HepG2 (cell line): ENCODE results near the gene DNAJC12. TPM values are rescaled to one million over a fixed set of nuclear protein-coding genes. Genes with fewer than 3 reads are reported as not detected.
A peak's percentile ranks its signal among the peaks of the same experiment; 100 is the strongest.

ENCODE experiments used
- CAMTA2 ChIP-seq: sonication (generic); formaldehyde crosslinking; IDR thresholded peaks from 2 replicates; pipeline ENCODE4 v1.4.0; 2020; ENCODE audit warnings: mild to moderate bottlenecking, missing genetic modification reagents, borderline replicate concordance
- HNF4A ChIP-seq: sonication (generic); formaldehyde crosslinking; IDR thresholded peaks from 2 replicates; pipeline ENCODE4 v1.4.0; 2020; ENCODE audit warnings: missing genetic modification reagents
- HNRNPLL ChIP-seq: fragments of 200-400 bp; formaldehyde crosslinking; IDR thresholded peaks from 2 replicates; pipeline ENCODE4 v1.6.1; 2017; ENCODE audit warnings: mild to moderate bottlenecking, low read depth, low read length; ENCODE audit not compliant: poor library complexity, severe bottlenecking
- JUN ChIP-seq: sonication (generic); formaldehyde crosslinking; IDR thresholded peaks from 2 replicates; pipeline ENCODE4 v1.4.0; 2020; ENCODE audit warnings: mild to moderate bottlenecking, missing genetic modification reagents
- KMT2B ChIP-seq: IDR thresholded peaks from 2 replicates; pipeline ENCODE4 v1.6.1; 2016; ENCODE audit warnings: missing genetic modification reagents, missing compliant biosample characterization
- MED13 ChIP-seq: sonication (generic); formaldehyde crosslinking; IDR thresholded peaks from 2 replicates; pipeline ENCODE4 v1.5.0; 2020; ENCODE audit warnings: missing genetic modification reagents
- MLLT10 ChIP-seq: sonication (generic); formaldehyde crosslinking; IDR thresholded peaks from 2 replicates; pipeline ENCODE4 v1.4.0; 2020; ENCODE audit warnings: missing genetic modification reagents
- NAIF1 ChIP-seq: sonication (generic); formaldehyde crosslinking; IDR thresholded peaks from 2 replicates; pipeline ENCODE4 v1.5.0; 2020; ENCODE audit warnings: mild to moderate bottlenecking, missing genetic modification reagents, borderline replicate concordance
- NBN ChIP-seq: fragments of 450-650 bp; conservative IDR thresholded peaks from 2 replicates; pipeline ENCODE4 v1.6.1; 2017
- NR2F1 ChIP-seq, 2 experiments: fragments of 450-650 bp in 1 of 2; formaldehyde crosslinking in 1 of 2; IDR thresholded peaks; 2 replicates each; pipeline versions ENCODE4 v1.5.0 to v1.6.1; 2016 to 2020; ENCODE audit warnings: mild to moderate bottlenecking in 1 of 2, missing compliant biosample characterization in 1 of 2, missing genetic modification reagents in 1 of 2, moderate library complexity in 1 of 2
- RXRB ChIP-seq: IDR thresholded peaks from 2 replicates; pipeline ENCODE4 v1.6.1; 2016; ENCODE audit warnings: borderline replicate concordance, missing genetic modification reagents, missing compliant biosample characterization
- SALL2 ChIP-seq: sonication (generic); formaldehyde crosslinking; IDR thresholded peaks from 2 replicates; pipeline ENCODE4 v1.8.1; 2023; ENCODE audit warnings: mild to moderate bottlenecking, missing genetic modification reagents, inconsistent platforms
- SRSF4 ChIP-seq: fragments of 200-400 bp; formaldehyde crosslinking; IDR thresholded peaks from one replicate; pipeline ENCODE4 v1.6.1; 2018; ENCODE audit warnings: mild to moderate bottlenecking, low read depth, low read length, moderate library complexity; ENCODE audit not compliant: poor library complexity, severe bottlenecking
- TARDBP ChIP-seq: sonication (generic); formaldehyde crosslinking; IDR thresholded peaks from 2 replicates; pipeline ENCODE4 v1.8.0; 2022; ENCODE audit warnings: mild to moderate bottlenecking, missing genetic modification reagents
- ZFP90 ChIP-seq: sonication (generic); formaldehyde crosslinking; IDR thresholded peaks from 2 replicates; pipeline ENCODE4 v1.8.0; 2022; ENCODE audit warnings: missing genetic modification reagents, mild to moderate bottlenecking, inconsistent platforms, borderline replicate concordance
- ZMYM4 ChIP-seq: sonication (generic); formaldehyde crosslinking; IDR thresholded peaks from 2 replicates; pipeline ENCODE4 v1.8.1; 2023; ENCODE audit warnings: mild to moderate bottlenecking, missing genetic modification reagents
- ZNF33B ChIP-seq: sonication (generic); formaldehyde crosslinking; IDR thresholded peaks from 2 replicates; pipeline ENCODE4 v1.5.1; 2020; ENCODE audit warnings: mild to moderate bottlenecking, missing genetic modification reagents
- ZNF501 ChIP-seq: sonication (generic); formaldehyde crosslinking; IDR thresholded peaks from 2 replicates; pipeline ENCODE4 v1.5.1; 2020; ENCODE audit warnings: mild to moderate bottlenecking, moderate library complexity, missing genetic modification reagents
- polyA plus RNA-seq, 8 experiments: library from polyadenylated mRNA; depleted of rRNA in 3 of 8; stranded (reverse) in 7 of 8; unstranded in 1 of 8; fragments of >200 nt; fragmentation: Illumina TruSeq in 4 of 8; extraction: Trizol in 4 of 8; gene quantifications; 2 replicates each; pipeline versions ENCODE4 v1.2.1 to v1.2.3, GENCODE V29; 2011 to 2016; ENCODE audit warnings: low read depth in 4 of 8, missing spikeins in 1 of 8, mixed read lengths in 1 of 8; ENCODE audit not compliant: insufficient read depth in 1 of 8
- total RNA-seq, 5 experiments: library from RNA; depleted of rRNA; stranded (reverse); fragments of >200 nt; fragmentation: Illumina TruSeq; extraction: Trizol; gene quantifications; 2 replicates each; pipeline ENCODE4 v1.2.3, GENCODE V29; 2016; ENCODE audit warnings: low read depth in 1 of 5
- TF ChIP-seq, protein P1 (sequence below): sonication (generic); formaldehyde crosslinking; conservative IDR thresholded peaks from 2 replicates; pipeline ENCODE4 v1.8.0; 2022; ENCODE audit warnings: mild to moderate bottlenecking, moderate library complexity, missing genetic modification reagents
- TF ChIP-seq, protein P2 (sequence below), 2 experiments: IDR thresholded peaks; 2 replicates each; pipeline ENCODE4 v1.6.1; 2011 to 2012; ENCODE audit warnings: low read length in 2 of 2, borderline replicate concordance in 1 of 2, low read depth in 1 of 2, mild to moderate bottlenecking in 1 of 2, moderate library complexity in 1 of 2
- TF ChIP-seq, protein P3 (sequence below): sonication (generic); formaldehyde crosslinking; IDR thresholded peaks from 2 replicates; pipeline ENCODE4 v1.8.0; 2023; ENCODE audit warnings: mild to moderate bottlenecking, missing genetic modification reagents
- TF ChIP-seq, protein P4 (sequence below): sonication (generic); formaldehyde crosslinking; IDR thresholded peaks from 2 replicates; pipeline ENCODE4 v1.5.1; 2020; ENCODE audit warnings: mild to moderate bottlenecking, moderate library complexity, missing genetic modification reagents

DNAJC12 gene
- total and polyA plus RNA-seq, 2 of the 13 experiments (the other 11 are each of a cell fraction or from before 2014, with no cell fraction given), result 11.6 to 43.9 TPM

DNA sequence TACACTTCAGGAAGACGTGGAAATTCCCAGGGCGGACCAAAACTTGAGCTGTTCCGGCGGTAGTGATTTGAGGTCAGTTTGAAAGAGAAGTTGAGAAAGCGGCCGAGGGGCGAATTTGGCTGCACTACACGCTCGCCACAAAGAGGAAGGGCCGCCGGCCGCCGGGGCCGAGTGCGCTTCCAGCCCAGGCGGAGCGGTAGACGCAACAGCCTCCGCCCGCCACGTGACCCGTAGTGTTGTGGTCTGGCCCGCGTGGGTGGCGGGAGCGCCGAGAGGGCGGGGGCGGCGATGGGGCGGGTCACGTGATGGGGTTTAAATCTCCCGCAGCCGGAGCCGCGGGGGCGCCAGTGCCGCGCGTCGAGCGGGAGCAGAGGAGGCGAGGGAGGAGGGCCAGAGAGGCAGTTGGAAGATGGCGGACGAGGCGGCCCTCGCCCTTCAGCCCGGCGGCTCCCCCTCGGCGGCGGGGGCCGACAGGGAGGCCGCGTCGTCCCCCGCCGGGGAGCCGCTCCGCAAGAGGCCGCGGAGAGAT, 46.4 kb upstream of the DNAJC12 start, which contains the start of gene SIRT1 (continued):
- TF ChIP-seq, protein P1, sequence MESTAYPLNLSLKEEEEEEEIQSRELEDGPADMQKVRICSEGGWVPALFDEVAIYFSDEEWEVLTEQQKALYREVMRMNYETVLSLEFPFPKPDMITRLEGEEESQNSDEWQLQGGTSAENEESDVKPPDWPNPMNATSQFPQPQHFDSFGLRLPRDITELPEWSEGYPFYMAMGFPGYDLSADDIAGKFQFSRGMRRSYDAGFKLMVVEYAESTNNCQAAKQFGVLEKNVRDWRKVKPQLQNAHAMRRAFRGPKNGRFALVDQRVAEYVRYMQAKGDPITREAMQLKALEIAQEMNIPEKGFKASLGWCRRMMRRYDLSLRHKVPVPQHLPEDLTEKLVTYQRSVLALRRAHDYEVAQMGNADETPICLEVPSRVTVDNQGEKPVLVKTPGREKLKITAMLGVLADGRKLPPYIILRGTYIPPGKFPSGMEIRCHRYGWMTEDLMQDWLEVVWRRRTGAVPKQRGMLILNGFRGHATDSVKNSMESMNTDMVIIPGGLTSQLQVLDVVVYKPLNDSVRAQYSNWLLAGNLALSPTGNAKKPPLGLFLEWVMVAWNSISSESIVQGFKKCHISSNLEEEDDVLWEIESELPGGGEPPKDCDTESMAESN (CRISPR knock-in tag), result peak; percentile 87
- TF ChIP-seq RXRB, result peak; percentile 70
- no peak for TF ChIP-seq ZFP90
- TF ChIP-seq, protein P2, sequence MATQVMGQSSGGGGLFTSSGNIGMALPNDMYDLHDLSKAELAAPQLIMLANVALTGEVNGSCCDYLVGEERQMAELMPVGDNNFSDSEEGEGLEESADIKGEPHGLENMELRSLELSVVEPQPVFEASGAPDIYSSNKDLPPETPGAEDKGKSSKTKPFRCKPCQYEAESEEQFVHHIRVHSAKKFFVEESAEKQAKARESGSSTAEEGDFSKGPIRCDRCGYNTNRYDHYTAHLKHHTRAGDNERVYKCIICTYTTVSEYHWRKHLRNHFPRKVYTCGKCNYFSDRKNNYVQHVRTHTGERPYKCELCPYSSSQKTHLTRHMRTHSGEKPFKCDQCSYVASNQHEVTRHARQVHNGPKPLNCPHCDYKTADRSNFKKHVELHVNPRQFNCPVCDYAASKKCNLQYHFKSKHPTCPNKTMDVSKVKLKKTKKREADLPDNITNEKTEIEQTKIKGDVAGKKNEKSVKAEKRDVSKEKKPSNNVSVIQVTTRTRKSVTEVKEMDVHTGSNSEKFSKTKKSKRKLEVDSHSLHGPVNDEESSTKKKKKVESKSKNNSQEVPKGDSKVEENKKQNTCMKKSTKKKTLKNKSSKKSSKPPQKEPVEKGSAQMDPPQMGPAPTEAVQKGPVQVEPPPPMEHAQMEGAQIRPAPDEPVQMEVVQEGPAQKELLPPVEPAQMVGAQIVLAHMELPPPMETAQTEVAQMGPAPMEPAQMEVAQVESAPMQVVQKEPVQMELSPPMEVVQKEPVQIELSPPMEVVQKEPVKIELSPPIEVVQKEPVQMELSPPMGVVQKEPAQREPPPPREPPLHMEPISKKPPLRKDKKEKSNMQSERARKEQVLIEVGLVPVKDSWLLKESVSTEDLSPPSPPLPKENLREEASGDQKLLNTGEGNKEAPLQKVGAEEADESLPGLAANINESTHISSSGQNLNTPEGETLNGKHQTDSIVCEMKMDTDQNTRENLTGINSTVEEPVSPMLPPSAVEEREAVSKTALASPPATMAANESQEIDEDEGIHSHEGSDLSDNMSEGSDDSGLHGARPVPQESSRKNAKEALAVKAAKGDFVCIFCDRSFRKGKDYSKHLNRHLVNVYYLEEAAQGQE (IDR thresholded peaks at IDR 0.05; ENCODE audit: borderline replicate concordance in 1 of 2, low read depth in 1 of 2, low read length in 2 of 2), result peak in 1 of 2 experiments; percentile 64; a peak in 1 of 4 replicates
- TF ChIP-seq MED13 (CRISPR knock-in tag), result peak; percentile 66; the same call in 1 of the 2 replicates
- TF ChIP-seq ZNF501 (CRISPR knock-in tag), result peak; percentile 76; the same call in 1 of the 2 replicates
- TF ChIP-seq NR2F1 (CRISPR knock-in tag; IDR thresholded peaks at IDR 0.05), result peak in 1 of 2 experiments; percentile 53; a peak in 1 of 4 replicates
- TF ChIP-seq ZNF33B (CRISPR knock-in tag), result peak; percentile 51
- TF ChIP-seq TARDBP (CRISPR knock-in tag), result peak; percentile 88
- TF ChIP-seq CAMTA2, result peak; percentile 68; the same call in 1 of the 2 replicates
- TF ChIP-seq NAIF1 (CRISPR knock-in tag), result peak; percentile 85; the same call in 1 of the 2 replicates
- no peak for TF ChIP-seq SRSF4
- no peak for TF ChIP-seq JUN (CRISPR knock-in tag)
- TF ChIP-seq NBN, result no peak
- peak; percentile 77 for TF ChIP-seq KMT2B (CRISPR knock-in tag)
- 0 out of 2 replicates have a peak, but pooled peaks have one; percentile 46 for TF ChIP-seq SALL2
- TF ChIP-seq HNRNPLL, result peak; percentile 86
- TF ChIP-seq, protein P3, sequence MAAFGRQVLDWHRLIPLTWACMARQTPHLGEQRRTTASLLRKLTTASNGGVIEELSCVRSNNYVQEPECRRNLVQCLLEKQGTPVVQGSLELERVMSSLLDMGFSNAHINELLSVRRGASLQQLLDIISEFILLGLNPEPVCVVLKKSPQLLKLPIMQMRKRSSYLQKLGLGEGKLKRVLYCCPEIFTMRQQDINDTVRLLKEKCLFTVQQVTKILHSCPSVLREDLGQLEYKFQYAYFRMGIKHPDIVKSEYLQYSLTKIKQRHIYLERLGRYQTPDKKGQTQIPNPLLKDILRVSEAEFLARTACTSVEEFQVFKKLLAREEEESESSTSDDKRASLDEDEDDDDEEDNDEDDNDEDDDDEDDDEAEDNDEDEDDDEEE (CRISPR knock-in tag), result no peak; the same call in 1 of the 2 replicates
- no peak for TF ChIP-seq HNF4A (CRISPR knock-in tag)
- TF ChIP-seq, protein P4, sequence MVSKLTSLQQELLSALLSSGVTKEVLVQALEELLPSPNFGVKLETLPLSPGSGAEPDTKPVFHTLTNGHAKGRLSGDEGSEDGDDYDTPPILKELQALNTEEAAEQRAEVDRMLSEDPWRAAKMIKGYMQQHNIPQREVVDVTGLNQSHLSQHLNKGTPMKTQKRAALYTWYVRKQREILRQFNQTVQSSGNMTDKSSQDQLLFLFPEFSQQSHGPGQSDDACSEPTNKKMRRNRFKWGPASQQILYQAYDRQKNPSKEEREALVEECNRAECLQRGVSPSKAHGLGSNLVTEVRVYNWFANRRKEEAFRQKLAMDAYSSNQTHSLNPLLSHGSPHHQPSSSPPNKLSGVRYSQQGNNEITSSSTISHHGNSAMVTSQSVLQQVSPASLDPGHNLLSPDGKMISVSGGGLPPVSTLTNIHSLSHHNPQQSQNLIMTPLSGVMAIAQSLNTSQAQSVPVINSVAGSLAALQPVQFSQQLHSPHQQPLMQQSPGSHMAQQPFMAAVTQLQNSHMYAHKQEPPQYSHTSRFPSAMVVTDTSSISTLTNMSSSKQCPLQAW (CRISPR knock-in tag), result peak; percentile 51; the same call in 1 of the 2 replicates
- peak; percentile 97 for TF ChIP-seq ZMYM4
- TF ChIP-seq MLLT10, result no peak
